CD4-positive, CD25-positive, alpha-beta regulatory T cell (primary cell): ENCODE data around the gene ZNF555. TPM values are rescaled to one million over a fixed set of nuclear protein-coding genes. Genes with fewer than 3 reads are reported as not detected.

ENCODE experiments used
- ATAC-seq, 2 donors: fragments of 150-1000 bp; cut with Tn5 transposase; one replicate each; pipeline ENCODE4 v1.10.0; 2021; ENCODE audit warnings: low read depth in 2 of 2, moderate number of reproducible peaks in 2 of 2, moderate library complexity in 1 of 2
- DNase-seq, 3 donors: peaks; one replicate each; pipeline versions ENCODE4 v3.0.0 to v3.0.0-alpha.2; 2012 to 2022; ENCODE audit warnings: mixed read lengths in 1 of 3
- H3K27ac ChIP-seq: one replicate; pipeline ENCODE4 v1.7.0; 2013; ENCODE audit warnings: mild to moderate bottlenecking, low read length; ENCODE audit not compliant: insufficient read depth, poor library complexity, severe bottlenecking
- H3K27me3 ChIP-seq: one replicate; pipeline ENCODE4 v1.7.0; 2013; ENCODE audit warnings: low read length; ENCODE audit not compliant: control insufficient read depth, insufficient read depth
- H3K36me3 ChIP-seq: one replicate; pipeline ENCODE4 v1.7.0; 2013; ENCODE audit warnings: mild to moderate bottlenecking, low read length, moderate library complexity; ENCODE audit not compliant: control insufficient read depth, insufficient read depth
- H3K4me1 ChIP-seq: 2 replicates; pipeline ENCODE4 v1.7.0; 2013; ENCODE audit warnings: mild to moderate bottlenecking, low read length; ENCODE audit not compliant: insufficient read depth, control insufficient read depth, poor library complexity, severe bottlenecking
- H3K4me3 ChIP-seq: one replicate; pipeline ENCODE4 v1.7.0; 2013; ENCODE audit warnings: low read depth, mild to moderate bottlenecking, low read length, moderate library complexity
- H3K9me3 ChIP-seq, 2 experiments: 1 replicate in 1 of 2; 2 replicates in 1 of 2; pipeline ENCODE4 v1.7.0; 2013; ENCODE audit warnings: low read length in 2 of 2, mild to moderate bottlenecking in 1 of 2, moderate library complexity in 1 of 2; ENCODE audit not compliant: control insufficient read depth in 2 of 2
- H3K27ac Mint-ChIP-seq, 3 donors: one replicate each; pipeline ENCODE4 v1.8.0; 2020 to 2022; ENCODE audit warnings: mild to moderate bottlenecking in 3 of 3, mixed read lengths in 3 of 3, moderate library complexity in 2 of 3
- H3K27me3 Mint-ChIP-seq: one replicate; pipeline ENCODE4 v1.8.0; 2022; ENCODE audit warnings: mild to moderate bottlenecking, mixed read lengths
- H3K36me3 Mint-ChIP-seq: one replicate; pipeline ENCODE4 v1.8.0; 2020; ENCODE audit warnings: mixed read lengths
- H3K4me1 Mint-ChIP-seq, 4 donors: one replicate each; pipeline ENCODE4 v1.8.0; 2020 to 2022; ENCODE audit warnings: mixed read lengths in 4 of 4, mild to moderate bottlenecking in 1 of 4
- H3K4me3 Mint-ChIP-seq, 4 donors: one replicate each; pipeline ENCODE4 v1.8.0; 2020 to 2022; ENCODE audit warnings: mild to moderate bottlenecking in 4 of 4, mixed read lengths in 4 of 4, moderate library complexity in 3 of 4
- H3K9me3 Mint-ChIP-seq, 7 donors: one replicate each; pipeline ENCODE4 v1.8.0; 2020 to 2022; ENCODE audit warnings: mixed read lengths in 7 of 7, mild to moderate bottlenecking in 3 of 7, moderate library complexity in 2 of 7
- polyA plus RNA-seq, 4 donors: library from polyadenylated mRNA; unstranded; fragments of 300-500 nt; fragmentation: Illumina TruSeq; gene quantifications; one replicate each; pipeline ENCODE4 v1.2.3, GENCODE V29; 2021
- total RNA-seq: library from RNA; stranded (reverse); gene quantifications from one replicate; pipeline ENCODE4 v1.2.3, GENCODE V29; 2022

ZNF555 gene
- total and polyA plus RNA-seq, 5 donors from 2014 or later = 2.0 to 7.3 (median 6.9) TPM

DNA sequence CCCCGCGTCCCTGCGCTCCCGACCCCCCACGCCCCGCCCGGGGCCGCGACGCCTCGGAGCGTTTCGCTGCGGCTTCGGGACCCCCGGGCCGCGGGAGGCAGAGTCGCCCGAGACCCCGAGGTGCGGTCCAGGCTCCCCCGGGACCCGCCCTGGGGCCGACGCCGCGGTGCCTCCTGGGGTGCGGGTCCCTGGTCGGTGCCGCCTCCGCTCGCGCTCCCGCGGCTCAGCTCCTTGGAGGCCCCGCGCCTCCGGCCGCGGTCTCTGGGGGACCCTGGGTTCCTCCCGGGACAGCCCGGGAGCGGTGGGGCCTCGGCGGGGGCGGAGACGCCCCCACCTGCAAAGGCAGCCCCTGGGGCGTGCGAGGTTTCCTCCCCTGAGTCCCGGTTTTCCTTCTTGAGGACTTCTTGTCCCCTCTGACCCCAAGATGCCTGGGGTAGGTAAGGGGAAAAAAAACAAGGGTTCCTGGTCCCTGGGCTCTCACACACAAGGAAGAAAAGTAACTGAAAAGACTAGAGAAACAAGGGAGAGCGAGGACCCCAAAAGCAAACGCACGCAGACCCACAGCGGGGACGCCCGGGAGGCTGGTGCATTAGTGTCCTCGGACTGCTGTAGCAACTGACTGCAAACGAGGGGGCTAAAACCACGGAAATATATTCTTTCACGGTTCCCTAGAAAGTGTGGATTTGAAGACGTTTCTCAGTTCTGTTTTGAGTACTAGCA, 740 bp downstream of the ZNF555 start:
- H3K27me3 Mint-ChIP-seq = peaks cover 5% of the 10 kb centered on the region

DNA sequence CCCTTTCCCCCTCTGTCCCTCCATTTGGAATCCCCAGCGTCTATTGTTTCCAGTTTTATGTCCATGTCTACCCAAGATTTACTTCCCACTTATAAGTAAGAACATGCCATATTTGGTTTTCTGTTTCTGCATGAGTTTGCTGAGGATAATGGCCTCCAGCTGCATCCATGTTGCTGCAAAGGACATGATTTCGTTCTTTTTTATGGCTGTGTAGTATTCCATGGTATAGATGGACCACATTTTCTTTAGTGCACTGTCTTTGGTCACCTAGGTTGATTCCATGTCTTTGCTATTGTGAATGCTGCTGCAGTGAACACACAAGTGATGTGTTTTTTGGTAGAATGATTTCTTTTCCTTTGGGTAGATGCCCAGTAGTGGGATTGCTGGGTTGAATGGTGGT, 3.8 kb downstream of the ZNF555 start:
- Mint-ChIP-seq H3K36me3 (peaks cover 16% of the 10 kb centered on the region), H3K27ac (no peak overlapping the region), H3K4me1 (peaks cover 0 to 31% (median 21%) of the 10 kb centered on the region in 4 donors), H3K4me3 (peak overlapping the region in 1 of 4 donors; percentile 16), H3K9me3 (peaks cover 0 to 22% (median 5%) of the 10 kb centered on the region in 7 donors), H3K27me3 (peaks cover 5% of the 10 kb centered on the region)
- DNase-seq = no peak
- H3K9me3 ChIP-seq = peaks cover 13 to 15% of the 10 kb centered on the region in 2 experiments
- H3K4me3 ChIP-seq = no peak overlapping the region
- no peaks in the 10 kb centered on the region for H3K27me3 ChIP-seq
- no peak for ATAC-seq
- peaks cover 15% of the 10 kb centered on the region for H3K36me3 ChIP-seq
- H3K4me1 ChIP-seq = peaks cover 15% of the 10 kb centered on the region
- H3K27ac ChIP-seq = no peak overlapping the region

More for the DNA sequence above, 740 bp downstream of the ZNF555 start:
- Histone ChIP-seq H3K4me1 (peaks cover 15% of the 10 kb centered on the region), H3K36me3 (peaks cover 13% of the 10 kb centered on the region), H3K9me3 (peaks cover 1 to 2% of the 10 kb centered on the region in 2 experiments), H3K27ac (peak overlapping the region; percentile 14), H3K27me3 (no peaks in the 10 kb centered on the region), H3K4me3 (peak overlapping the region; percentile 57)
- Mint-ChIP-seq H3K4me3 (peak overlapping the region; percentile 62 to 89 (median 84)), H3K4me1 (peaks cover 0 to 27% (median 16%) of the 10 kb centered on the region in 4 donors), H3K9me3 (peaks cover 0 to 13% (median 4%) of the 10 kb centered on the region in 7 donors), H3K36me3 (peaks cover 12% of the 10 kb centered on the region), H3K27ac (peak overlapping the region in 2 of 3 donors; percentile 60)
- no peak for DNase-seq
- ATAC-seq = no peak

DNA sequence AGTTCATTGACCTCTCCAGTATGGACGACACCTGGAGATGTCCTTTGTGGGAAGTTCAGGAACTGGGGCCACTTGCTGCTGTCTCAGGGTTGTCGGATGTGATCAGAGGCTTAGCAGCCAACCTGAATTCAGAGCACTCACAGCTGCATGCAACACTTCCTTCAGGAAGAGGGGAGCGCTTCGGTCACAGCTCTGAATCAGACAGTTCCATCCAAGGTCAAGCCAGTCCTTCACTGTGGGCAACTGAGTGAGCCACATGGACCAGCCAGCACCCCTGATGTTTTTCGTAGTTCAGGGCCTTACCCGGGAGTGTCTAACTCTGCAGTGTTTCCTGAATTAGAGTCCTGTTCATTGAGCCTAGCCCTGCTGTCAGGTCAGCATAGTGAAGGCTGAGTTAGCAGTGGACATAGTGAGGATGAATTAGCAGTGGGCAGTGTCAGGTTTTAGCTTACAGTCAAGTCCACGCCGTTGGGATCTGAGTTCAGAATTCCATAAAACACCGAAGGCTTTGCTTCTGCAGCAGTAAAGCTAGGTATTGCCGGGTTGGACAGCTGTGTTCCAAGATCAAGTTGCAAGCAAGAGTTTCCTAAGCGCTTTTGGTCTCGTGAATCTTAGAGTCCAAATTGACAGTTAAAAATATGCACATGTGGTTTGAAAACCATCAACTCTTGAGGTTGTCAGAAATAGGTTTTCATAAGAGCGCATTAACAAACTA, 5.1 kb downstream of the ZNF555 start:
- H3K27ac Mint-ChIP-seq = no peak overlapping the region
- ATAC-seq (no peak), DNase-seq (no peak)
- no peak overlapping the region for H3K27ac ChIP-seq
- no peak overlapping the region for H3K4me3 ChIP-seq
- peaks cover 0 to 32% (median 23%) of the 10 kb centered on the region in 4 donors for H3K4me1 Mint-ChIP-seq
- H3K4me1 ChIP-seq = peaks cover 9% of the 10 kb centered on the region
- H3K4me3 Mint-ChIP-seq = no peak overlapping the region
- peaks cover 22 to 27% of the 10 kb centered on the region in 2 experiments for H3K9me3 ChIP-seq
- peaks cover 21% of the 10 kb centered on the region for H3K36me3 ChIP-seq
- H3K27me3 ChIP-seq = no peaks in the 10 kb centered on the region
- peaks cover 0 to 25% (median 9%) of the 10 kb centered on the region in 7 donors for H3K9me3 Mint-ChIP-seq
- peaks cover 1% of the 10 kb centered on the region for H3K27me3 Mint-ChIP-seq
- H3K36me3 Mint-ChIP-seq = peaks cover 26% of the 10 kb centered on the region

DNA sequence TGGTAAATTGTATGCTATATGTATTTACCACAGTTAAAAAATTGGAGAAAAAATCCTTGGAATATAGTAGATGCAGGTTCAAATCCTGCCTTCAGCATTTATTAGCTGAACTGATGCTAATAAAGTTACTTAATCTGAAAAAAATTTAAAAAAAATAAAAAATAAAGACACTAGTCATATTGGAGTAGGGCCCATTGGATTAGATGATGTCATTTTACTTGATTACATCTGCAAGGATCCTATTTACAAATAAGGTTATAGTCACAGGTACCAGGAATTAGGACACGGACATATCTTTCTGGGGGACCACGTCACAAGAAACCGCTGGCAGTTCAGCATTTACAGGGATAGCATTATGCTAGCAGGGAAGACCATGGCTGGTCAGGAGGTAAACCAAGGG, 6.2 kb downstream of the ZNF555 start:
- Histone ChIP-seq H3K27ac (no peak overlapping the region), H3K27me3 (no peaks in the 10 kb centered on the region), H3K9me3 (peaks cover 31 to 38% of the 10 kb centered on the region in 2 experiments), H3K4me3 (no peak overlapping the region), H3K36me3 (peaks cover 33% of the 10 kb centered on the region), H3K4me1 (peaks cover 3% of the 10 kb centered on the region)
- peaks cover 38% of the 10 kb centered on the region for H3K36me3 Mint-ChIP-seq
- no peaks in the 10 kb centered on the region for H3K27me3 Mint-ChIP-seq
- no peak overlapping the region for H3K4me3 Mint-ChIP-seq
- no peak for ATAC-seq
- peaks cover 0 to 27% (median 20%) of the 10 kb centered on the region in 4 donors for H3K4me1 Mint-ChIP-seq
- no peak for DNase-seq
- peaks cover 0 to 32% (median 16%) of the 10 kb centered on the region in 7 donors for H3K9me3 Mint-ChIP-seq
- no peak overlapping the region for H3K27ac Mint-ChIP-seq

DNA sequence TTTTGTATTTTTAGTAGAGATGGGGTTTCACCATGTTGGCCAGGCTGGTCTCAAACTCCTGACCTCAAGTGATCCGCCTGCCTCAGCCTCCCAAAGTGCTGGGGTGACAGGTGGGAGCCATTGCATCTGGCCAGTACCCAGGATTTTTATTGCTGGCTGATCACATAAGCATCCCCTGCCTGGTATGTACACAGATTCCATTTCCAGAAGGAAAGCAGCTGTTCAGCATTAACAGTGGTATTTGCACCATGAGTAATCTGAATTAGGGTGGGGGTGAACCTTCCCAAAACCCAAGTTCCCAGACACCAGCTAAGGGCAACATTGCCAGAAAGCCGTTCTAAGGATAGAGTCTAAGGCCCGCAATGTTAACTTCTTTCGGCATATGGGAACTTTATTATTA, 7.3 kb downstream of the ZNF555 start:
- H3K27ac ChIP-seq = no peak overlapping the region
- no peak overlapping the region for H3K27ac Mint-ChIP-seq
- peak overlapping the region in 1 of 4 donors; percentile 25 for H3K4me3 Mint-ChIP-seq
- no peaks in the 10 kb centered on the region for H3K27me3 ChIP-seq
- ATAC-seq = no peak
- peaks cover 2 to 43% (median 18%) of the 10 kb centered on the region in 7 donors for H3K9me3 Mint-ChIP-seq
- peaks cover 42 to 49% of the 10 kb centered on the region in 2 experiments for H3K9me3 ChIP-seq
- H3K4me1 ChIP-seq = no peaks in the 10 kb centered on the region
- no peaks in the 10 kb centered on the region for H3K27me3 Mint-ChIP-seq
- H3K4me3 ChIP-seq = no peak overlapping the region
- peaks cover 44% of the 10 kb centered on the region for H3K36me3 ChIP-seq
- H3K4me1 Mint-ChIP-seq = peaks cover 0 to 17% (median 13%) of the 10 kb centered on the region in 4 donors
- no peak for DNase-seq
- H3K36me3 Mint-ChIP-seq = peaks cover 49% of the 10 kb centered on the region

DNA sequence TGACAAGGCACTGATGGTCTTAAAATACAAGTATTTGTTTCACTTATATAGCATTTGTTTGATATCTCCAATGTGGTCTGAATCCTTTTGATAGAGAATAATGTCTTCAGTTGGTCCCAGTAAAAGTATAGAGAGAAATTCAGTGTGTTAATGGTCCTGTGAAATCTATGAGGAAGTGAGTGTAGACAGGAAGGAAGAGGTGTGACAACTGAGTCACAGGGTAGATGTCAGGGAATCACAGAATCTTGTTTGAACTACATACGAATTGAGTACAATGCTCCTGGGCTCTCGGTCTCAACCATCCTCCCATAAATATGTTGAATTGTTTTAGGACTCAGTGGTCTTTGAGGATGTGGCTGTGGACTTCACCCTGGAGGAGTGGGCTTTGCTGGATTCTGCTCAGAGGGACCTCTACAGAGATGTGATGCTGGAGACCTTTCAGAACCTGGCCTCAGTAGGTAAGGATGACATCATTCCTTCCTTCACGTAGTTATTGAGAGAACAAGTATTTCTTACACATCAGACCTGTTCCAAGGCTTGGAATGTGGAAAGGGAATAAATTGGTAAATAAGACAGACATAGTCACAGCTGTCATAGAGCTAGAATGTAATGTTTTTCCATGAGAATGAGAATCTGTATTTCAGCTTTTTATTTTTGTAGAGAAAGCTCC, 9.1 kb downstream of the ZNF555 start:
- ATAC-seq (no peak), DNase-seq (no peak)
- no peak overlapping the region for H3K27ac ChIP-seq
- Mint-ChIP-seq H3K36me3 (peaks cover 58% of the 10 kb centered on the region), H3K4me1 (peaks cover 0 to 21% (median 15%) of the 10 kb centered on the region in 4 donors), H3K9me3 (peaks cover 2 to 55% (median 23%) of the 10 kb centered on the region in 7 donors), H3K27me3 (no peaks in the 10 kb centered on the region), H3K4me3 (peak overlapping the region in 2 of 4 donors; percentile 15 to 34), H3K27ac (no peak overlapping the region)
- no peak overlapping the region for H3K4me3 ChIP-seq
- peaks cover 40% of the 10 kb centered on the region for H3K36me3 ChIP-seq
- H3K9me3 ChIP-seq = peaks cover 58 to 64% of the 10 kb centered on the region in 2 experiments
- H3K4me1 ChIP-seq = no peaks in the 10 kb centered on the region
- no peaks in the 10 kb centered on the region for H3K27me3 ChIP-seq

DNA sequence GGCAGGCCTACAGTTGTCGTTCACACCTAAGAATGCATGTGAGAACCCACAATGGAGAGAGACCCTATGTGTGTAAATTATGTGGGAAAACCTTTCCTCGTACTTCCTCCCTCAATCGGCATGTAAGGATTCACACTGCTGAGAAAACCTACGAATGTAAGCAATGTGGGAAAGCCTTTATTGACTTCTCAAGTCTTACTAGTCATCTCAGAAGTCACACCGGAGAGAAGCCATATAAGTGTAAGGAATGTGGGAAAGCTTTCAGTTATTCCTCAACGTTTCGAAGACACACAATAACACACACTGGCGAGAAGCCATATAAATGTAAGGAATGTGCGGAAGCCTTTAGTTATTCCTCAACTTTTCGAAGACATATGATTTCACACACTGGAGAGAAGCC, 11.3 kb downstream of the ZNF555 start:
- H3K27me3 Mint-ChIP-seq = no peaks in the 10 kb centered on the region
- Histone ChIP-seq H3K4me1 (peaks cover 10% of the 10 kb centered on the region), H3K9me3 (peaks cover 71 to 81% of the 10 kb centered on the region in 2 experiments), H3K36me3 (peaks cover 32% of the 10 kb centered on the region), H3K27ac (no peak overlapping the region), H3K27me3 (no peaks in the 10 kb centered on the region), H3K4me3 (no peak overlapping the region)
- H3K27ac Mint-ChIP-seq = no peak overlapping the region
- ATAC-seq = no peak
- peaks cover 49% of the 10 kb centered on the region for H3K36me3 Mint-ChIP-seq
- peaks cover 7 to 26% (median 19%) of the 10 kb centered on the region in 4 donors for H3K4me1 Mint-ChIP-seq
- peaks cover 2 to 59% (median 24%) of the 10 kb centered on the region in 7 donors for H3K9me3 Mint-ChIP-seq
- no peak overlapping the region for H3K4me3 Mint-ChIP-seq
- DNase-seq = no peak
